Lung (tissue), 12 donors: ENCODE results near the gene SYT1. TPM values are rescaled to one million over a fixed set of nuclear protein-coding genes. Genes with fewer than 3 reads are reported as not detected.

Experiments
- ATAC-seq: fragments of 200-7000 bp; cut with Tn5 transposase; one replicate; pipeline ENCODE4 v1.9.1; 2020; ENCODE audit warnings: moderate number of reproducible peaks; ENCODE audit not compliant: insufficient read depth, low FRiP score
- DNase-seq, 3 donors: peaks; one replicate each; pipeline ENCODE4 v3.0.0-alpha.2; 2013 to 2017
- H3K27ac ChIP-seq, 2 donors: one replicate each; pipeline ENCODE4 v1.5.1; 2013; ENCODE audit warnings: mild to moderate bottlenecking in 2 of 2, moderate library complexity in 2 of 2, control low read depth in 1 of 2, inconsistent platforms in 1 of 2, low read depth in 1 of 2, low read length in 1 of 2
- H3K27me3 ChIP-seq, 3 donors: one replicate each; pipeline ENCODE4 v1.5.1; 2013; ENCODE audit warnings: low read length in 2 of 3; ENCODE audit not compliant: control insufficient read depth in 3 of 3, insufficient read depth in 3 of 3
- H3K36me3 ChIP-seq, 4 donors: one replicate each; pipeline ENCODE4 v1.5.1; 2013; ENCODE audit warnings: low read length in 4 of 4, mild to moderate bottlenecking in 1 of 4, moderate library complexity in 1 of 4; ENCODE audit not compliant: control insufficient read depth in 4 of 4, insufficient read depth in 4 of 4
- H3K4me1 ChIP-seq, 5 donors: one replicate each; pipeline ENCODE4 v1.5.1; 2013; ENCODE audit warnings: low read length in 5 of 5, mild to moderate bottlenecking in 2 of 5, moderate library complexity in 1 of 5; ENCODE audit not compliant: control insufficient read depth in 5 of 5, insufficient read depth in 5 of 5
- H3K4me3 ChIP-seq: one replicate; pipeline ENCODE4 v1.5.1; 2013; ENCODE audit warnings: mild to moderate bottlenecking, control low read depth, moderate library complexity
- H3K9ac ChIP-seq, 2 donors: one replicate each; pipeline ENCODE4 v1.5.1; 2013; ENCODE audit warnings: low read length in 2 of 2, control low read depth in 1 of 2; ENCODE audit not compliant: insufficient read depth in 1 of 2
- H3K9me3 ChIP-seq, 4 donors: one replicate each; pipeline ENCODE4 v1.5.1; 2013; ENCODE audit warnings: low read length in 3 of 4, mild to moderate bottlenecking in 1 of 4, moderate library complexity in 1 of 4; ENCODE audit not compliant: control insufficient read depth in 4 of 4, insufficient read depth in 3 of 4
- CTCF ChIP-seq: IDR thresholded peaks from 2 replicates; pipeline ENCODE4 v1.5.1; 2012; ENCODE audit warnings: mild to moderate bottlenecking; ENCODE audit errors: control extremely low read depth, extremely low read depth
- WGBS, 2 donors: extraction: QIAGEN DNeasy Blood & Tissue Kit; methylation state at CpG; one replicate each; pipeline ENCODE4 v1.1.7; 2013; 5-methylcytosine and 5-hydroxymethylcytosine counted together
- polyA plus RNA-seq, 2 donors: library from polyadenylated mRNA; stranded (reverse); fragments of 200-250 nt; gene quantifications; one replicate each; pipeline ENCODE4 v1.2.1, GENCODE V29; 2013
- total RNA-seq, 2 donors: library from RNA; depleted of rRNA in 1 of 2; stranded (reverse); fragments of >200 nt in 1 of 2; gene quantifications; one replicate each; pipeline ENCODE4 v1.2.1, GENCODE V29; 2014 to 2021
- donor health status: control.
- donor health status: control.
- donor health status: Bipolar disorder and iron deficiency.
- donor health status: healthy.
- donor health status: DM: yes; HTN: yes; CAD: no.

SYT1 gene
- total and polyA plus RNA-seq, 4 donors = 0.05 to 3.2 (median 0.46) TPM

- no peak overlapping the region for H3K9ac ChIP-seq
- no peak for TF ChIP-seq CTCF
- H3K9me3 ChIP-seq = no peaks in the 10 kb centered on the region
- H3K27ac ChIP-seq = no peak overlapping the region
- no peaks in the 10 kb centered on the region for H3K27me3 ChIP-seq
- ATAC-seq (no peak), DNase-seq (no peak)
- H3K4me1 ChIP-seq = no peaks in the 10 kb centered on the region
- no peak overlapping the region for H3K4me3 ChIP-seq
- WGBS, 2 donors = 90 to 91% methylated on average over 1 of the region's 1 CpG
- H3K36me3 ChIP-seq = no peaks in the 10 kb centered on the region
Observed at GRCh38 chr12:78963439-78964227, 99.1 kb downstream of the SYT1 start.

GRCh38 chr12:78964521-78964920 lies 99.9 kb downstream of the SYT1 start:
- Histone ChIP-seq H3K27me3 (no peaks in the 10 kb centered on the region), H3K4me3 (no peak overlapping the region), H3K27ac (no peak overlapping the region), H3K4me1 (no peaks in the 10 kb centered on the region), H3K9me3 (no peaks in the 10 kb centered on the region), H3K9ac (no peak overlapping the region), H3K36me3 (no peaks in the 10 kb centered on the region)
- no peak for TF ChIP-seq CTCF
- no peak for DNase-seq
- no peak for ATAC-seq

GRCh38 chr12:78966062-78966461 lies 101.5 kb downstream of the SYT1 start:
- no peaks in the 10 kb centered on the region for H3K36me3 ChIP-seq
- no peaks in the 10 kb centered on the region for H3K9me3 ChIP-seq
- ATAC-seq = no peak
- no peaks in the 10 kb centered on the region for H3K27me3 ChIP-seq
- no peak for TF ChIP-seq CTCF
- H3K9ac ChIP-seq = no peak overlapping the region
- no peaks in the 10 kb centered on the region for H3K4me1 ChIP-seq
- no peak overlapping the region for H3K27ac ChIP-seq
- WGBS, 2 donors = 66 to 82% methylated on average over 2 of the region's 2 CpGs
- no peak overlapping the region for H3K4me3 ChIP-seq
- no peak for DNase-seq

GRCh38 chr12:78966926-78967325 lies 102.4 kb downstream of the SYT1 start:
- 88 to 91% methylated on average over 2 of the region's 2 CpGs for WGBS, 2 donors
- no peak for DNase-seq

More at GRCh38 chr12:78966926-78967325, 102.4 kb downstream of the SYT1 start:
- no peak for ATAC-seq
- TF ChIP-seq CTCF = no peak
- Histone ChIP-seq H3K36me3 (no peaks in the 10 kb centered on the region), H3K4me1 (no peaks in the 10 kb centered on the region), H3K9ac (no peak overlapping the region), H3K27me3 (no peaks in the 10 kb centered on the region), H3K4me3 (no peak overlapping the region), H3K9me3 (no peaks in the 10 kb centered on the region), H3K27ac (no peak overlapping the region)
